Renal cortical epithelial cell (primary cell): ENCODE data around the gene LCN15. TPM values are rescaled to one million over a fixed set of nuclear protein-coding genes. Genes with fewer than 3 reads are reported as not detected.
"Not testable (repeated sequence)": the region's sequence is repeated elsewhere in the genome, so short reads cannot be mapped to it uniquely, and the experiment has no call there.

Experiments
- DNase-seq: peaks from one replicate; pipeline ENCODE4 v3.0.0-alpha.2; 2011; ENCODE audit warnings: low read depth
- total RNA-seq: library from RNA; depleted of rRNA; stranded (reverse); fragments of >200 nt; gene quantifications from 2 replicates; pipeline ENCODE4 v1.2.3, GENCODE V29; 2014

The LCN15 gene
- total RNA-seq, 1 donor from 2014 or later = not detected

- not testable (repeated sequence) for DNase-seq
Measured at GRCh38 chr9:136755302-136756133, 8.8 kb downstream of the LCN15 start.

GRCh38 chr9:136754626-136755301, 9.6 kb downstream of the LCN15 start:
- DNase-seq = no peak

- DNase-seq = no peak
Measured at GRCh38 chr9:136754059-136754572, 10.2 kb downstream of the LCN15 start.

GRCh38 chr9:136753371-136754058, 10.8 kb downstream of the LCN15 start:
- DNase-seq = no peak

- no peak for DNase-seq
Measured at GRCh38 chr9:136751814-136752213, 12.5 kb downstream of the LCN15 start.

- DNase-seq = no peak
Measured at GRCh38 chr9:136751244-136751643, 13.1 kb downstream of the LCN15 start.

GRCh38 chr9:136750526-136750925, 13.8 kb downstream of the LCN15 start:
- DNase-seq = peak; percentile 34

GRCh38 chr9:136748666-136749611, 15.4 kb downstream of the LCN15 start:
- no peak for DNase-seq

GRCh38 chr9:136748201-136748600, 16.1 kb downstream of the LCN15 start, which contains the start of gene LCN6:
TSS of gene LCN6 (minus strand) at chr9:136748525. CDS start at chr9:136748483, 42 bp downstream.
- no peak for DNase-seq

GRCh38 chr9:136747161-136748060, 16.9 kb downstream of the LCN15 start:
- DNase-seq = no peak

- no peak for DNase-seq
Measured at GRCh38 chr9:136746621-136747020, 17.7 kb downstream of the LCN15 start.

- DNase-seq = no peak
Measured at GRCh38 chr9:136746155-136746490, 18.2 kb downstream of the LCN15 start.

- no peak for DNase-seq
Measured at GRCh38 chr9:136745389-136746154, 18.7 kb downstream of the LCN15 start.

GRCh38 chr9:136744773-136745172, 19.5 kb downstream of the LCN15 start:
- no peak for DNase-seq

- no peak for DNase-seq
Measured at GRCh38 chr9:136743639-136744211, 20.6 kb downstream of the LCN15 start.

GRCh38 chr9:136742591-136743391, 21.5 kb downstream of the LCN15 start, which contains the start of gene LCN10:
TSS of gene LCN10 (minus strand) at chr9:136742940. CDS start at chr9:136742903, 37 bp downstream.
- no peak for DNase-seq

GRCh38 chr9:136741883-136742571, 22.3 kb downstream of the LCN15 start:
- DNase-seq = no peak
